ENCODE results near the gene SERPIND1.

The SERPIND1 gene

GRCh38 chr22:20776624-20777405 lies 2.9 kb downstream of the SERPIND1 start:
- DNase-seq: no peak

GRCh38 chr22:20777420-20778177 lies 3.7 kb downstream of the SERPIND1 start:
- DNase-seq: no peak

DNA sequence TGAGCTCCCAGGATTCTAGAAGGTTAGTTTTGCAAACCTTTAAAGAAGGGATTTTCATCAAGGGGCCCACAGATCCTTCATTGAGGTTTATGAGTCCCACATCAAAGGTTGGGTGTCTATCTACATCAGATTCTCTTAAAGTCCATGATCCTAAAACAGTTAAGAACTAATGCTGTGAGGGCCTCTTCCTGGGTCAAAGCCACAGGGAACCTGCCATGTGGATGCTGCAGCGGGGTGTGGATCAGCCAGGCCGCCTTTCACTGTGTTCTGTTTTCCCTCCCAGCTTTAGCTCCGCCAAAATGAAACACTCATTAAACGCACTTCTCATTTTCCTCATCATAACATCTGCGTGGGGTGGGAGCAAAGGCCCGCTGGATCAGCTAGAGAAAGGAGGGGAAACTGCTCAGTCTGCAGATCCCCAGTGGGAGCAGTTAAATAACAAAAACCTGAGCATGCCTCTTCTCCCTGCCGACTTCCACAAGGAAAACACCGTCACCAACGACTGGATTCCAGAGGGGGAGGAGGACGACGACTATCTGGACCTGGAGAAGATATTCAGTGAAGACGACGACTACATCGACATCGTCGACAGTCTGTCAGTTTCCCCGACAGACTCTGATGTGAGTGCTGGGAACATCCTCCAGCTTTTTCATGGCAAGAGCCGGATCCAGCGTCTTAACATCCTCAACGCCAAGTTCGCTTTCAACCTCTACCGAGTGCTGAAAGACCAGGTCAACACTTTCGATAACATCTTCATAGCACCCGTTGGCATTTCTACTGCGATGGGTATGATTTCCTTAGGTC lies 5.3 kb downstream of the SERPIND1 start:
- DNase-seq: no peak

- DNase-seq: no peak
Observed at GRCh38 chr22:20779818-20780158, 5.9 kb downstream of the SERPIND1 start.

DNA sequence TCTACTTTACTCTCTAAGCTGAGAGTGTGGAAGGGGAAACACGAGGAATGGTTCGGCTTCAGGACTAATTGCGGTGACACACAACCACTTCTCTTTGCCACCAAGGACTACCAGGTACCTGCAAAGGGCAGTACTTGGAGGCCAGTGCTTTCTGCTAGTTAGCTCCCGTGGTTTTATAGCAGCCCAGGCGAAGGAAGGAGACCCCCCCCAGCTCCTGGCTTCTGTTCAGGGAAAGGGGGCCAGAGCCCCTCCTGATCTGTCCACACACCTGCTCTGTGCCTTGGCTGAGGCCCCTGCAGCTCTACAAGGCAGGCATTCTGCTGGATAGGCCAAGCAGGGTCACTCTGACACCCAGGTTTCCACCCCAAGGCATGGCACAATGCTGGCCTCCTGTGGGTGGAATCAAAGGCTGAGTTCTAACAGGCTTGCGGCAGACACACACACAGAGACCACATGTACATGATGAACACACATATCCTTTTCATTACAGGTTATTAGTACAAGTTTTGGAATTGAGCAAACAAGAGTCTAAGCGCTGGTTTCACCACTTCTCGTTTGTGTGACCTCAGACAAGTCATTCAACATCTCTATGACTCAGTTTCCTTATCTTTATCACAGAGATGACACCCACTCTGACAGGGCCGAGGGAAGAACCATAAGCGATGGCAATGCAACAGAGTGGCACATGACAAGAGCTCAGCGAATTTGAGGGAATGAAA lies 7.5 kb downstream of the SERPIND1 start:
- no peak for DNase-seq

DNA sequence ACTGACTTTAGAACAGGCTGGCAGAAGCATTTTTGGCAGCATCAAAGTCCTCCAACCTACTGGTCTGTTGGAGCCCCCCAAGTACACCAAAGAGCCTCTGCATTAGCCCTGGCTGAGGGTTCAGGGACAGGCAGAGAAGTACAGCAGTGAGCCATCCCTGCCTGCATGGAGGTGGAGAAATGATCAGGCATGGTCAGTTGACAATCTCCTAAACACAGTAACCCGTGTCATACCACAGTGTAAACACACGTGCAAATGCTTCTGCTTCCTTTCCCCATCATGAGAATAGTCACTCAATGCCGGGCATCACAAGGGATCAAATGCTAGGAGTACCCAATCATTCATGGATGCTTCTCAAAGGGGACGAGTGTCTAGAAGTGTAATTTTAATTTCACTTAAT lies 8.2 kb downstream of the SERPIND1 start:
- no peak for DNase-seq

DNA sequence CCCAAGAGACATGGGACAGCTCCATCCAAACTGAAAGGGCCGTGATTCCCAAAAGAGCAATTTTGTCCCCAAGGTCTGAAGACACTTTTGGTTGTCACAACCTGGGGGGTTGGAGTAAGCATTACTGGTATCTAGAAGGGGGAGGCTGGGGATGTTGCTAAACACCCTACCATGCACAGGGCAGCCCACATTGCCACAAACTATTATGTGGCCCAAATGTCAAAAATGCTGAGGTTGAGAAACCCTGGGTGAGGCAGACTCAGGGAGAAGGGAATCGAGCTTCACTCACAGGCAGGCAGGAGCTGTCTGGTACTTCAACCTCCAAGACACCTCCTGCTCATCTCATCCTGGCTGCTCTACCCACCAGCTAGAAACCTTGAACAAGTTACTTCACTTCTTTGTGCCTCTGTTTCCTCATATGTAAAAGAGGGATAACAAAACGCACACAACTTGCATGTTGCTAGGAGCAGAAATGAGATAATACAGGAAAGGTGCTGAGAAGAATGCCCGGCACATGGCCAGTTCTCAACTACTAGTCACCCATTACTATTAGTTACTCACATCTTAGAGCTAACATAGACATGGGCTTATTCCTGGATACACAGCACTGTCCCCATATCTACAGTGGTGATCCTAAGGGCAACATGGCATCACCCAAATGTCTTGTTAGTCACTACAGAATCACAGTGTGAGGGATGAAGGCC lies 8.8 kb downstream of the SERPIND1 start:
- DNase-seq: no peak

DNA sequence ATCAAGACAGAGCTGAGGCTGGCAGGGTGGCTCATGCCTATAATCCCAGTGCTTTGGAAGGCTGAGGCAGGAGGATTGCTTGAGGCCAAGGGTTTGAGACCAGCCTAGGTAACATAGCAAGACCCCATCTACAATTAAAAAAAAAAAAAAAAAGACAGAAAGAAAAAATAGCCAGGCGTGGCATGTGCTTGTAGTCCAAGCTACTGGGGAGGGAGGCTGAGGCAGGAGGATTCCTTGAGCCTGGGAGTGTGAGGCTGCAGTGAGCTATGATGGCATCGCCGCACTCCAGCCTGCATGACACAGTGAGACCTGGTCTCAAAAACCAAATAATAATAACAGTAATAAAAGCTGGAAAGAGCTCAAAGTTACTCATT lies 9.4 kb downstream of the SERPIND1 start:
- no peak for DNase-seq

DNA sequence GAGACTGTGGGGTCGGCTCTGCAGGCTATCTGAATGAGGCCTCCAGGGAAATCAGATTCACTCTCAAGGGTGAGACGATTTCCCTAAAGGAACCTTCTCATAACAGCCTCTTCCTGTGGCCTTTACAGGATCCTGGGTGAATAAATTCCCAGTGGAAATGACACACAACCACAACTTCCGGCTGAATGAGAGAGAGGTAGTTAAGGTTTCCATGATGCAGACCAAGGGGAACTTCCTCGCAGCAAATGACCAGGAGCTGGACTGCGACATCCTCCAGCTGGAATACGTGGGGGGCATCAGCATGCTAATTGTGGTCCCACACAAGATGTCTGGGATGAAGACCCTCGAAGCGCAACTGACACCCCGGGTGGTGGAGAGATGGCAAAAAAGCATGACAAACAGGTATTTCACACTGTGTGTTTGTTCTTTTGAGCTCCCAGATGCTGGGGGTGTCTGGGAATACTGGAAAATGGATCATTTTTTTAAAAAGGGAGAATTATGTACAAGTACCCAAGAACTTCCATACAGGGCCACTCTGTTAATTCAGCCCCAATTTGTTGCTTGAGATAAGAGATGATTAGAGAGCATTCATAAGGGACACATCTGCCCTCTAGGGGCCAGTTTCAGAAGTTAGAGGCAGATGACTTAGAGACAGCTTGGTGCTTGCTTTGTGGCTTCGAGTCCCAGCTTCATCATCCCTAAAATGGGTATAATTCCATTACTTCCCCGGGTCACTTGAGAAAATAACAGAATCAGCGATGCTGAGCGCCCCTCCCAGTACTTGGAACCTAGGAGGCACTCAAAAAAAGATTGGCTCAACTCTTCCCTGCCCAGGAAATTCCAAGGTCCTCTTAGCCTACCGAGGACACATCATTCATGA lies 10.2 kb downstream of the SERPIND1 start:
- DNase-seq: peak; percentile 27

GRCh38 chr22:20785415-20785814 lies 11.5 kb downstream of the SERPIND1 start:
- DNase-seq: no peak

DNA sequence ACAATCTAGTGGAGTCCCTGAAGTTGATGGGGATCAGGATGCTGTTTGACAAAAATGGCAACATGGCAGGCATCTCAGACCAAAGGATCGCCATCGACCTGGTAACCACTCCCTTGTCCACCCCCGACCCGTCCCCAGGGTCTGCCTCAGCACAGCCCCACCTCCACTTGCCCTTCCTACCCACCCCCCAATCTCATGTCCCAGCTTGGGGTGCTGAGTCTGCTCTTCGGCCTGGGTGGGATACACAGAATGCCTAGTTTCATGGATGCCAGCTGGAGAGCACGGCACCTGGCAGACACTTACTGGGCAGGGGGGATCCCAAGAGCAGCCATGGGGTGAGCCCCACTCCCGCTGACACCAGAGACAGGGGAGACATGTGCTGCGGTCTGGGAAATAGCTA lies 12.1 kb downstream of the SERPIND1 start:
- no peak for DNase-seq

DNA sequence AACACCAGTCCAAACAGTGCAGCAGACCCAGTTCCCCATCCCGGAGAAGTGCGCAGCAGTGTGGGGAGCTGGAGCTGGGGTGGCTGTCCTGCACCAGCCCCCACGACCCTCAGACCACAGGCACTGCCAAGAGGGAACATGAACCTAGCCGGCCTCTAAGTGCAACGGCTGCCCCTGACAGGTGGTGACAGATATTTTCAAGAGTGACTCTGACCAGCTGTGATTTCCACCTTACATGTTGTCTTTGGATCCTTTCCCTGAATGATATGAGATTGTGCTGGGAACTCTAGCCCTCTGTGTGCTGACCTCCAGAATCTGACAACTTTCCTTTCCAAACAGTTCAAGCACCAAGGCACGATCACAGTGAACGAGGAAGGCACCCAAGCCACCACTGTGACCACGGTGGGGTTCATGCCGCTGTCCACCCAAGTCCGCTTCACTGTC lies 12.6 kb downstream of the SERPIND1 start:
- no peak for DNase-seq

DNA sequence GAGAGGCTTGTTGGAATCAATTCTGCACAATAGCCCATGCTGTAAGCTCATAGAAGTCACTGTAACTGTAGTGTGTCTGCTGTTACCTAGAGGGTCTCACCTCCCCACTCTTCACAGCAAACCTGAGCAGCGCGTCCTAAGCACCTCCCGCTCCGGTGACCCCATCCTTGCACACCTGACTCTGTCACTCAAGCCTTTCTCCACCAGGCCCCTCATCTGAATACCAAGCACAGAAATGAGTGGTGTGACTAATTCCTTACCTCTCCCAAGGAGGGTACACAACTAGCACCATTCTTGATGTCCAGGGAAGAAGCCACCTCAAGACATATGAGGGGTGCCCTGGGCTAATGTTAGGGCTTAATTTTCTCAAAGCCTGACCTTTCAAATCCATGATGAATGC lies 13.3 kb downstream of the SERPIND1 start:
- no peak for DNase-seq

DNA sequence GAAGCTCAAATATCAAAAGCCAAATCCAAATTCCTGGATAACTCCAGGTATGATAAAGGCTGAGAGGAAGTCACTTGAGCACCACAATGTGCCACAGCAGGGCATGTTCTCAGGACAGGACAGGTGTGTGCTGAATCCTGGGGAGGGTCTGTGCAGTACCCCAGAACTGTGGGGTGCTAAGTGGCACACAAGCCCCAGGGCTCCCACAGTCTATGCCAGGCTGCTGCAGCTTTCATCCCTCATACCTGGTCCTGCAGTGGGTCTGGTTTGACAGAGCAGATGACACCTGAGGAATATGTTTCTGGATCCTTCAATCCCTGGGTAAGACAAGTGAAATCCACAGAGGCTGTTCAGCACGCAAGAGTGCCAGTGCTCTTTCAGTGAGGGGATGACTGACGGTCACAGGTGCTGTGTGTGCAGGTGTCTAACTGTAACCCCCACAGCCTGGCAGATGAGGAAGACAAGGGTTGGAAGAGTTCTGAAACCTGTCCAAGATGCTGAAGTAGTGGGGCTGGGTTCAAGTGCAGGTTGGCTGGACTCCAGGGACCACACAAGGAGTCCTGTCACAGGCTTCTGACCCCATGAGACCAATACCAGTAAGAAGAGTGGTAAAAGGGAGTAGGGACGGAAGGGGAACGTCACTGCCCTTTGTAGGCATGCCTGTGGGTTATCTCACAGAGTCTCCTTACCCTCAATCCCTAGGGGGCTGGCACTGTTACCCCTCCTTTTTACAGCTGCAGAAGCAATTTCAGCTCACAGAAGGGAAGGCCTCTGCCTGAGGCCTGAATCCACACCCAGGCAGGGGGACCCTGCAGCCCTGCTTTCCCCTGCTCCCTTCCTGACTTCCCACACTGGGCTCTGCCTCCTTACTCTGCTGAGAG lies 14.1 kb downstream of the SERPIND1 start:
- no peak for DNase-seq

GRCh38 chr22:20788627-20789344 lies 14.9 kb downstream of the SERPIND1 start:
- DNase-seq: no peak

DNA sequence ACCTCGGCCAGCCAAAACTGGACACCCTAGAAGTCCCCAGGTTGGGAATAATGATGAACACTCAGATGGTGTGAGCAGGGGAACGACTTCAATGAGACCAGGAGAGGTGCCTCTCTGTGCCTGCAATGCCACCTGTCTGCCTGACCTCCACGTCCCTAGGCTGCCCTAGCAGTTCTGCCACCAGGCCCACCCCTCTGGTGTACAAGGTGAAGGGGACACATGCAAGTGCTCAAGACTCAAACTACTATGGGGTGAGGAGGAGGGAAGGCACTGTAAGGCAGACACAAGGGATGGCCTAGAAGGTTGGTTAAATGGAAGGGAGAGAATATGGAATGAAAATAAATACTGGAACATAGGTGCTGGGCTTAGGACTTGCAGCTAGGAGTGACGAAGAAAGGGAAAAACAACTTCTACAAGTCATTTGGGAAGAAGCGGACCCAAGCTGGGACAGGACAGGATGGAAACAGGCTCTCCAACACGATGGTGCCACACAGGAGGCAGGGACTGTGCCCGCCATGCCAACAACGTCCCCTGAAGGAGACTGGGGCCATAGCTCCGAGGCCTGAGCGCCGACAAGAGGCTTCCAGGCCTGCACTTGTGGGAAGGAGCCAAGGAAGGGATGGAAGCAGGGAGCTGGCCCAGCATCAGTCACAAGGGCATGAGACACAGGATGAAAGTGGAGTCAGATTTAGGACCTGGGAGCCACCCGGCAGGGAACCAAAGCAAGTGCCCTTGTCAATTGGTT lies 18.5 kb downstream of the SERPIND1 start:
- DNase-seq: no peak

GRCh38 chr22:20792966-20793728 lies 19.2 kb downstream of the SERPIND1 start:
- DNase-seq: no peak

Measured in GDM1 (cell line).